HUES6 (cell line): Measurements from ENCODE around the gene SLC30A2.

ENCODE experiments used
- H3K27ac ChIP-seq: 2 replicates; pipeline ENCODE4 v1.7.0; 2013; ENCODE audit warnings: low read depth, mild to moderate bottlenecking, low read length, inconsistent platforms
- H3K27me3 ChIP-seq: 2 replicates; pipeline ENCODE4 v1.6.1; 2013; ENCODE audit warnings: low read length; ENCODE audit not compliant: control insufficient read depth, insufficient read depth
- H3K36me3 ChIP-seq: 2 replicates; pipeline ENCODE4 v1.6.1; 2013; ENCODE audit warnings: low read length; ENCODE audit not compliant: control insufficient read depth, insufficient read depth
- H3K4me1 ChIP-seq: 2 replicates; pipeline ENCODE4 v1.6.1; 2013; ENCODE audit warnings: low read length; ENCODE audit not compliant: control insufficient read depth, insufficient read depth
- H3K4me3 ChIP-seq: 2 replicates; pipeline ENCODE4 v1.5.1; 2013; ENCODE audit warnings: low read depth, low read length
- H3K9ac ChIP-seq: one replicate; pipeline ENCODE4 v1.6.1; 2013; ENCODE audit warnings: mild to moderate bottlenecking, low read length
- H3K9me3 ChIP-seq: 2 replicates; pipeline ENCODE4 v1.6.1; 2013; ENCODE audit warnings: low read depth, low read length; ENCODE audit not compliant: control insufficient read depth, insufficient read depth

SLC30A2 gene

GRCh38 chr1:26009796-26010447 is 36.0 kb downstream of the SLC30A2 start:
- no peak overlapping the region for H3K27ac ChIP-seq
- H3K9me3 ChIP-seq: no peaks in the 10 kb centered on the region
- no peak overlapping the region for H3K9ac ChIP-seq
- no peak overlapping the region for H3K4me3 ChIP-seq
- H3K36me3 ChIP-seq: no peaks in the 10 kb centered on the region
- peaks cover 15% of the 10 kb centered on the region for H3K4me1 ChIP-seq
- no peaks in the 10 kb centered on the region for H3K27me3 ChIP-seq

- no peaks in the 10 kb centered on the region for H3K9me3 ChIP-seq
- peaks cover 15% of the 10 kb centered on the region for H3K4me1 ChIP-seq
- no peak overlapping the region for H3K9ac ChIP-seq
- H3K27ac ChIP-seq: no peak overlapping the region
- H3K36me3 ChIP-seq: no peaks in the 10 kb centered on the region
- no peaks in the 10 kb centered on the region for H3K27me3 ChIP-seq
- H3K4me3 ChIP-seq: no peak overlapping the region
These were observed 39.2 kb downstream of the SLC30A2 start for GRCh38 chr1:26006710-26007109.

GRCh38 chr1:26005434-26006105 is 40.3 kb downstream of the SLC30A2 start:
- Histone ChIP-seq H3K36me3 (no peaks in the 10 kb centered on the region), H3K27ac (no peak overlapping the region), H3K4me3 (no peak overlapping the region), H3K27me3 (no peaks in the 10 kb centered on the region), H3K4me1 (peaks cover 6% of the 10 kb centered on the region), H3K9me3 (no peaks in the 10 kb centered on the region), H3K9ac (no peak overlapping the region)

- no peak overlapping the region for H3K27ac ChIP-seq
- H3K9ac ChIP-seq: no peak overlapping the region
- no peaks in the 10 kb centered on the region for H3K9me3 ChIP-seq
- no peaks in the 10 kb centered on the region for H3K27me3 ChIP-seq
- H3K4me3 ChIP-seq: no peak overlapping the region
- H3K4me1 ChIP-seq: peaks cover 7% of the 10 kb centered on the region
- no peaks in the 10 kb centered on the region for H3K36me3 ChIP-seq
These were observed 42.2 kb downstream of the SLC30A2 start for GRCh38 chr1:26003756-26004155.

GRCh38 chr1:26003262-26003661 is 42.7 kb downstream of the SLC30A2 start:
- Histone ChIP-seq H3K27me3 (no peaks in the 10 kb centered on the region), H3K4me3 (no peak overlapping the region), H3K27ac (no peak overlapping the region), H3K36me3 (no peaks in the 10 kb centered on the region), H3K4me1 (peaks cover 12% of the 10 kb centered on the region), H3K9me3 (no peaks in the 10 kb centered on the region), H3K9ac (no peak overlapping the region)

GRCh38 chr1:25999041-25999800 is 46.7 kb downstream of the SLC30A2 start:
- peaks cover 19% of the 10 kb centered on the region for H3K4me1 ChIP-seq
- H3K27ac ChIP-seq: no peak overlapping the region
- H3K4me3 ChIP-seq: no peak overlapping the region
- H3K36me3 ChIP-seq: no peaks in the 10 kb centered on the region
- no peaks in the 10 kb centered on the region for H3K27me3 ChIP-seq
- no peak overlapping the region for H3K9ac ChIP-seq
- H3K9me3 ChIP-seq: no peaks in the 10 kb centered on the region

- no peaks in the 10 kb centered on the region for H3K9me3 ChIP-seq
- 0 out of 2 replicates have a peak within 1 kb of the TSS, but pooled peaks have one; percentile 7 for H3K27ac ChIP-seq
These were observed 47.8 kb downstream of the SLC30A2 start, which contains the start of gene PAFAH2 for GRCh38 chr1:25997828-25998761. Gene PAFAH2, minus strand, starts transcription at chr1:25998063. Its CDS starts 7,247 bp downstream, at chr1:25990816.

GRCh38 chr1:25996966-25997827 is 48.7 kb downstream of the SLC30A2 start:
- Histone ChIP-seq H3K9me3 (no peaks in the 10 kb centered on the region), H3K4me1 (peaks cover 19% of the 10 kb centered on the region), H3K4me3 (peak overlapping the region; percentile 77), H3K27ac (0 out of 2 replicates have a peak overlapping the region, but pooled peaks have one; percentile 7), H3K27me3 (no peaks in the 10 kb centered on the region), H3K9ac (peak overlapping the region; percentile 47), H3K36me3 (no peaks in the 10 kb centered on the region)

More at GRCh38 chr1:25997828-25998761, 47.8 kb downstream of the SLC30A2 start, which contains the start of gene PAFAH2:
- peaks cover 19% of the 10 kb centered on the region for H3K4me1 ChIP-seq
- H3K36me3 ChIP-seq: no peaks in the 10 kb centered on the region
- no peaks in the 10 kb centered on the region for H3K27me3 ChIP-seq
- H3K9ac ChIP-seq: peak within 1 kb of the TSS; percentile 47
- peak within 1 kb of the TSS; percentile 77 for H3K4me3 ChIP-seq

- H3K9me3 ChIP-seq: no peaks in the 10 kb centered on the region
- H3K4me1 ChIP-seq: peaks cover 18% of the 10 kb centered on the region
- H3K9ac ChIP-seq: no peak overlapping the region
- no peak overlapping the region for H3K27ac ChIP-seq
- no peak overlapping the region for H3K4me3 ChIP-seq
- H3K36me3 ChIP-seq: peaks cover 9% of the 10 kb centered on the region
- H3K27me3 ChIP-seq: no peaks in the 10 kb centered on the region
These were observed 51.3 kb downstream of the SLC30A2 start for GRCh38 chr1:25994402-25995150.
